GM12864 (cell line): Measurements from ENCODE around the gene ZGLP1.

Experiments used
- DNase-seq: peaks from one replicate; pipeline ENCODE4 v3.0.0-alpha.2; 2011; ENCODE audit warnings: low read depth
- H3K4me3 ChIP-seq: 2 replicates; pipeline ENCODE4 v1.5.1; 2011; ENCODE audit warnings: mild to moderate bottlenecking, low read depth, low read length, control low read depth
- TF ChIP-seq, protein P1 (sequence below): IDR thresholded peaks from 2 replicates; pipeline ENCODE4 v1.5.1; 2011; ENCODE audit warnings: low read depth, mild to moderate bottlenecking, moderate library complexity, low read length, control low read depth, inconsistent platforms; ENCODE audit errors: missing control alignments

Gene ZGLP1

DNA sequence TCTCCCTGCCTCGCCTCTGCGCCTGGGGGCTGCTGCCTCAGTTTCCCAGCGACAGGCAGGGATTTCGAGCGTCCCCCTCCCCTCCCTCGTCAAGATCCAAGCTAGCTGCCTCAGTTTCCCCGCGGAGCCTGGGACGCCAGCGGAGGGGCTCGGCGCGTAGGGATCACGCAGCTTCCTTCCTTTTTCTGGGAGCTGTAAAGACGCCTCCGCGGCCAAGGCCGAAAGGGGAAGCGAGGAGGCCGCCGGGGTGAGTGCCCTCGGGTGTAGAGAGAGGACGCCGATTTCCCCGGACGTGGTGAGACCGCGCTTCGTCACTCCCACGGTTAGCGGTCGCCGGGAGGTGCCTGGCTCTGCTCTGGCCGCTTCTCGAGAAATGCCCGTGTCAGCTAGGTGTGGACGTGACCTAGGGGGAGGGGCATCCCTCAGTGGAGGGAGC lies 39.4 kb downstream of the ZGLP1 start:
- no peak for DNase-seq
- peak overlapping the region; percentile 78 for H3K4me3 ChIP-seq
- TF ChIP-seq, protein P1, sequence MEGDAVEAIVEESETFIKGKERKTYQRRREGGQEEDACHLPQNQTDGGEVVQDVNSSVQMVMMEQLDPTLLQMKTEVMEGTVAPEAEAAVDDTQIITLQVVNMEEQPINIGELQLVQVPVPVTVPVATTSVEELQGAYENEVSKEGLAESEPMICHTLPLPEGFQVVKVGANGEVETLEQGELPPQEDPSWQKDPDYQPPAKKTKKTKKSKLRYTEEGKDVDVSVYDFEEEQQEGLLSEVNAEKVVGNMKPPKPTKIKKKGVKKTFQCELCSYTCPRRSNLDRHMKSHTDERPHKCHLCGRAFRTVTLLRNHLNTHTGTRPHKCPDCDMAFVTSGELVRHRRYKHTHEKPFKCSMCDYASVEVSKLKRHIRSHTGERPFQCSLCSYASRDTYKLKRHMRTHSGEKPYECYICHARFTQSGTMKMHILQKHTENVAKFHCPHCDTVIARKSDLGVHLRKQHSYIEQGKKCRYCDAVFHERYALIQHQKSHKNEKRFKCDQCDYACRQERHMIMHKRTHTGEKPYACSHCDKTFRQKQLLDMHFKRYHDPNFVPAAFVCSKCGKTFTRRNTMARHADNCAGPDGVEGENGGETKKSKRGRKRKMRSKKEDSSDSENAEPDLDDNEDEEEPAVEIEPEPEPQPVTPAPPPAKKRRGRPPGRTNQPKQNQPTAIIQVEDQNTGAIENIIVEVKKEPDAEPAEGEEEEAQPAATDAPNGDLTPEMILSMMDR = no peak

DNA sequence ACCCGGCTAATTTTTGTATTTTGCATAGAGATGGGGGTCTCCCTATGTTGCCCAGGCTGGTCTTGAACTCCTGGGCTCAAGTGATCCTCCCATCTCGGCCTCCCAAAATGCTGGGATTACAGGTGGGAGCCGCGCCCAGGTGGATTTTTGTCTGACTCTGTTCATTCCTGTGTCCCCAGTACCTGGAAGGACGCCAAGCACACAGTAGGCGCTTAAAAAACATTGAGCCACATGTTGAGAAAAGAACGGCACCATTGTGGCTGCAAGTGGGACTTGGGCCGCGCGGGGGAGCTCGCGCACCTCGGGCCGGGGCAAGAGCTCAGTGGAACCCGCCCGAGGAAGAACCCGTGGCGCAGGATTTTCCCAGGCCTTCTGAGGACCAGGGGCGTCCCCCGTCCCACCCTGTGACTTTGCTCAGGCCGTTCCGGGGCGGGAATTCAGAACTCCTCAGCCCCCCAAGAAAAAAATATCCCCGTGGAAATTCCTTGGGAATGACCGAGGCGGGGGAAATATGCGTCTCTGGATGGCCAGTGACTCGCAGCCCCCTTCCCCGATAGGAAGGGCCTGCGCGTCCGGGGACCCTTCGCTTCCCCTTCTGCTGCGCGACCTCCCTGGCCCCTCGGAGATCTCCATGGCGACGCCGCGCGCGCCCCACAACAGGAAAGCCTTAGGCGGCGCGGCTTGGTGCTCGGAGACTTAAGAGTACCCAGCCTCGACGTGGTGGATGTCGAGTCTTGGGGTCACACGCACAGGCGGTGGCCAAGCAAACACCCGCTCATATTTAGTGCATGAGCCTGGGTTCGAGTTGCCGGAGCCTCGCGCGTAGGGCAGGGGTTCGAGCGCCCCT lies 40.1 kb downstream of the ZGLP1 start:
- TF ChIP-seq, protein P1 = peak; percentile 88
- no peak for DNase-seq

DNA sequence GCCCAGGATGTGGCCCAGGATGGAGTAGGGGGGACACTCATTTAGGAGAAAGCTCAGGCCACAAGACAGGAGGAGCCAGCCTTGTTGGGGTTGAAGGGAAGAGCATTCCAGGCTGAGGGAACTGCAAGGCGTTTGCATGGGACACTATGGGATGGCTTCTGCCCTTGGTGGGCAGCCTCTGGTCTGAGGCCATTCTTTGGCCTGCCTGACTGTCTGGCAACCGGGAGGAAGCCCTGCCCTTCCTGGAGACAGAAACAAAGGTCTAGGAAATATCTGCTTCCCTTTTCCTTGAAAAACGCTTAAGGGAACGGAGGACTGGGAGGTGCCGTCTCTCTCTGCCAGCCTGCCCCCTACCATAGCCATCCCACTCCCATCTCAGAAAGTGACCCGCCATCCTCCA lies 41.5 kb downstream of the ZGLP1 start:
- no peak for DNase-seq
- TF ChIP-seq, protein P1 = no peak
- H3K4me3 ChIP-seq = no peak overlapping the region

More for the DNA sequence above, 40.1 kb downstream of the ZGLP1 start:
- H3K4me3 ChIP-seq = peak overlapping the region; percentile 78

DNA sequence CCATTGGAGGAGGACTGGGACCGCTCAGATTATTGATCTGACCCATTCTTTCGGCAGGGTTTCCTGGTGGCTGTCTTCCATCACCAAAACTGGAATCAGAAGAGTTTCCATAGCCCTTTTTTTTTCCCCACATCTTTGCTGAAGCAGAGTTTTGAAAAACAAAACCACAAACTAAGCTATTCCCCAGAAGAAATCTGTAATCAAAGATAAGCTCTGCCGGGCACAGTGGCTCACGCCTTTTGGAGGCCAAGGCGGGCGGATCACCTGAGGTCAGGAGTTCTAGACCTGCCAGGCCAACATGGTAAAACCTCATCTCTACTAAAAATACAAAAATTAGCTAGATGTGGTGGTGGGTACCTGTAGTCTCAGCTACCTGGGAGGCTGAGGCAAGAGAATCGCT lies 42.9 kb downstream of the ZGLP1 start:
- DNase-seq = no peak
- no peak overlapping the region for H3K4me3 ChIP-seq
- TF ChIP-seq, protein P1 = no peak

DNA sequence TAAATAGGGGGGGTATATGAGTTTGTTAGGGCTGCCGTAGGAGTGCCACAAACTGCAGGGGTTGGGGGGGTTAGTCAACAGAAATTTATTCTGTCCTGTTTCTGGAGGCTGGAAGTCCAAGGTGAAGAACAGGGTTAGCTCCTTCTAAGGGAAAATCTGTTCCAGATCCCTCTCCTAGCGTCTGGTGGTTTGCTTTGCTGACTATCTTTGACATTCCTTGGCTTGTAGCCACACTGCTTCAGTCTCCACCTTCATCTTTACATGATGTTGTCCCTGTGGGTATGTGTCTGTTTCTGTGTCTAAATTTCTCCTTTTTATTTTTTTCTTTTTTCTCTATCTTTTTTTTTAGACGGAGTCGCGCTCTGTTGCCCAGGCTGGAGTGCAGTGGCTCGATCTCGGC lies 46.8 kb downstream of the ZGLP1 start:
- TF ChIP-seq, protein P1 = no peak
- no peak overlapping the region for H3K4me3 ChIP-seq
- no peak for DNase-seq

DNA sequence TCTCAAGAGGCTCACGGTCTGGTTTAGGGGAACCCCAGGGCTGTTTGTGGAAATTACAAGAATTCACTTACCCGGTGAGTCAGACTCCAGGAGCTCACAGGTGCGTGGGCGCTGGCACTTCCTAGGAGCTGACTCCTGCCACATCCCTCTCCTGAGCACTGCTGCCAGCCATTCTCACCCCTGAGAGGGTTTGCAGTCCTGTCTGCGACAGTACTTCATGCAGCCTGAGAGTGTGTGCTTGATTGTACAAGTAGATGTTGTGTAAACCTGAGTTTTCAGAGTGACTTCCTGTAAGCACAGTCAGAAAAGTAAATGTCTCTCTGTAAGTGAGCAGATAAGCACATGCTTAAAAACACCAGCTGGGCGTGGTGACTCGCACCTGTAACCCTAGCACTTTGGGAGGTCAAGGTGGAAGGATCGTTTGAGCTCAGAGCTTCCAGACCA lies 49.5 kb downstream of the ZGLP1 start:
- DNase-seq = no peak
- TF ChIP-seq, protein P1 = no peak
- H3K4me3 ChIP-seq = no peak overlapping the region
